ENCODE measurements around the gene GPR89A. TPM values are rescaled to one million over a fixed set of nuclear protein-coding genes. Genes with fewer than 3 reads are reported as not detected.
"Not testable (repeated sequence)": the region's sequence is repeated elsewhere in the genome, so short reads cannot be mapped to it uniquely, and the experiment has no call there.

GPR89A gene
- total and polyA plus RNA-seq, 2 donors, result 21.3 to 25.2 TPM

DNA sequence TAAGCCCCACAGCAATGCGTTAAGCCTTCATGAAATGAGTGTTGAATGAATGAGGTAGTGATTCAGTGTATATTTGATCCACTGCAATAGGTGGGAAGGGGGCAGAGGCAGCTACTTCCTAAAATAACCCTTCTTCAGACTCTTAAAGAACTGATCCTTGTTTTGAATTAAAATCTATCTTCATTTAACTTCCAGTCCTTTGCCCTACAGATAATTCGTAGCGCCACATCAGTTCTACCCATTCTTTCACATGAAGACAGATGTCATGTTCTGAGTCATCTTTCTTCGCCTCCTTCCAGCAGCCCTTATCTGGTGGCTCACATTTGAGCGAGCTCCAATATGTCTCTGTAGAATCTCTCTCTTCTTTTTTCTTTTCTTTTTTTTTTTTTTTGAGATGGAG is 948 bp upstream of the GPR89A start:
- not testable (repeated sequence) for H3K9me3 ChIP-seq (ENCODE audit: control insufficient read depth in 2 of 2, insufficient read depth in 1 of 2, low read length in 1 of 2); H3K36me3 ChIP-seq (ENCODE audit: control insufficient read depth in 2 of 2, insufficient read depth in 2 of 2, low read length in 1 of 2); H3K4me1 ChIP-seq (ENCODE audit: control insufficient read depth in 2 of 2, insufficient read depth in 2 of 2, low read length in 2 of 2); H3K4me3 ChIP-seq (ENCODE audit: low read length in 2 of 2); DNase-seq (ENCODE audit: low read depth in 6 of 9, low spot score in 9 of 9); H3K27me3 ChIP-seq (ENCODE audit: control insufficient read depth in 2 of 2, insufficient read depth in 1 of 2, low read length in 1 of 2); H3K27ac ChIP-seq (ENCODE audit: low read depth in 1 of 2, low read length in 1 of 2)
- 97% methylated on average over 4 of the region's 5 CpGs for WGBS

DNA sequence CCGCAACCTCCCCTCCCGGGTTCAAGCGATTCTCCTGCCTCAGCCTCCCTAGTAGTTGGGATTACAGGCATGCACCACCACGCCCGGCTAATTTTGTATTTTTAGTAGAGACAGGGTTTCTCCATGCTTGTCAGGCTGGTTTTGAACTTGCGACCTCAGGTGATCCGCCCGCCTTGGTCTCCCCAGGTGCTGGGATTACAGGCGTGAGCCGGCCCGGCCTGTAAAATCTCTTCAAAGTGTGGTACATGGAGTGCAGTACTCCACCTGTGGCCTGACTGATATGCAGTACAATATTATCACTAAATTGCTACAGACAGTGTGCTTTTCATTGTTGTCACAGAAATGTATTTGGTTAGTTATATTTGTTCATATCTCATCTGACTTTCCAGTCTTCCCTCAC is 499 bp upstream of the GPR89A start:
- not testable (repeated sequence) for DNase-seq (ENCODE audit: low read depth in 6 of 9, low spot score in 9 of 9); H3K27me3 ChIP-seq (ENCODE audit: control insufficient read depth in 2 of 2, insufficient read depth in 1 of 2, low read length in 1 of 2); H3K4me1 ChIP-seq (ENCODE audit: control insufficient read depth in 2 of 2, insufficient read depth in 2 of 2, low read length in 2 of 2); H3K9me3 ChIP-seq (ENCODE audit: control insufficient read depth in 2 of 2, insufficient read depth in 1 of 2, low read length in 1 of 2); H3K4me3 ChIP-seq (ENCODE audit: low read length in 2 of 2); H3K27ac ChIP-seq (ENCODE audit: low read depth in 1 of 2, low read length in 1 of 2); H3K36me3 ChIP-seq (ENCODE audit: control insufficient read depth in 2 of 2, insufficient read depth in 2 of 2, low read length in 1 of 2)
- WGBS, result 96% methylated on average over 4 of the region's 11 CpGs

GRCh38 chr1:145610744-145611143 is 3.0 kb downstream of the GPR89A start:
- 98% methylated on average over 2 of the region's 2 CpGs for WGBS
- not testable (repeated sequence) for H3K27me3 ChIP-seq (ENCODE audit: control insufficient read depth in 2 of 2, insufficient read depth in 1 of 2, low read length in 1 of 2); H3K36me3 ChIP-seq (ENCODE audit: control insufficient read depth in 2 of 2, insufficient read depth in 2 of 2, low read length in 1 of 2)

DNA sequence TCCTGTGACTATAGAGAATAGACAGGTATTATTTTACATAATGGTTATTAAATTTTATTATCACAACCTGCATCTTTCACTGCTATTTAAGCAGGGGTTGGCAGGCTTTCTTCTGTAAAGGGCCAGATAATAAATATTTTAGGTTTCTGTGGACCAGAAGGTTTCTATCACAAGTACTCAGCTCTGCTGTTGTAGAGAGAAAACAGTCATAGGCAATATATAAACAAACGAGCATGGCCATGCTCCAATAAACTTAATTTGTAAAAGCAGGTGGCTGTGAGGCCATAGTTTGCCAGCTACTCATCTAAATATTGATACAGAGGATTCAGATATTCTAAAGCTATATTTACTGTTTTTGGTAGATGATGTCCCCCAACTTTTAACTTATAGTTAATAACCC is 12.3 kb downstream of the GPR89A start:
- H3K4me1 ChIP-seq (ENCODE audit: control insufficient read depth in 2 of 2, insufficient read depth in 2 of 2, low read length in 2 of 2); H3K36me3 ChIP-seq (ENCODE audit: control insufficient read depth in 2 of 2, insufficient read depth in 2 of 2, low read length in 1 of 2); H3K4me3 ChIP-seq (ENCODE audit: low read length in 2 of 2); H3K27me3 ChIP-seq (ENCODE audit: control insufficient read depth in 2 of 2, insufficient read depth in 1 of 2, low read length in 1 of 2); H3K27ac ChIP-seq (ENCODE audit: low read depth in 1 of 2, low read length in 1 of 2); DNase-seq (ENCODE audit: low read depth in 6 of 9, low spot score in 9 of 9); H3K9me3 ChIP-seq (ENCODE audit: control insufficient read depth in 2 of 2, insufficient read depth in 1 of 2, low read length in 1 of 2): not testable (repeated sequence)
- WGBS, result 93% methylated on average over 1 of the region's 1 CpG

More at GRCh38 chr1:145610744-145611143, 3.0 kb downstream of the GPR89A start:
- not testable (repeated sequence) for H3K4me1 ChIP-seq (ENCODE audit: control insufficient read depth in 2 of 2, insufficient read depth in 2 of 2, low read length in 2 of 2); H3K4me3 ChIP-seq (ENCODE audit: low read length in 2 of 2); H3K27ac ChIP-seq (ENCODE audit: low read depth in 1 of 2, low read length in 1 of 2); H3K9me3 ChIP-seq (ENCODE audit: control insufficient read depth in 2 of 2, insufficient read depth in 1 of 2, low read length in 1 of 2); DNase-seq (ENCODE audit: low read depth in 6 of 9, low spot score in 9 of 9)

GRCh38 chr1:145622177-145622576 is 14.4 kb downstream of the GPR89A start:
- not testable (repeated sequence) for H3K9me3 ChIP-seq (ENCODE audit: control insufficient read depth in 2 of 2, insufficient read depth in 1 of 2, low read length in 1 of 2); H3K27ac ChIP-seq (ENCODE audit: low read depth in 1 of 2, low read length in 1 of 2); H3K4me1 ChIP-seq (ENCODE audit: control insufficient read depth in 2 of 2, insufficient read depth in 2 of 2, low read length in 2 of 2); H3K4me3 ChIP-seq (ENCODE audit: low read length in 2 of 2); DNase-seq (ENCODE audit: low read depth in 6 of 9, low spot score in 9 of 9); H3K36me3 ChIP-seq (ENCODE audit: control insufficient read depth in 2 of 2, insufficient read depth in 2 of 2, low read length in 1 of 2); H3K27me3 ChIP-seq (ENCODE audit: control insufficient read depth in 2 of 2, insufficient read depth in 1 of 2, low read length in 1 of 2)
- WGBS, result no CpG with 5 or more reads among the region's 1 CpG

DNA sequence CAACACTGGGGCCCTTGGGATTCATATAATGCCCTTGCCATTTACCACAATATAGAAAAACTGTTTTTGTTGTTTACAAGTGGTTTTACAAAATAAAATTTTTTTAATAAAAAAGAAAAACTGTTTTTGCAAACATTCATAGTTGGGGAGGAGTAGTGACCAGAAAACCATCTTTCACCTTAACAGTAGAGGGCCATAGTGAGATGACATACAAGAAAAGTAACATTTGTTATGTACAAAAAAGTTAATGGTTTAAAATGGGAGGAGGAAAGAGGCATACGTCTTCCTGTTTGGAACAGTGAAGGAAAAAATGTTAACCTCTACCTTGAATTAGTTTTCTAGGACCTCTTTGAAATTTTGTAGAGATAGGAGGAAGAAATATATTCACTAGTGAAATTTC is 28.4 kb downstream of the GPR89A start:
- not testable (repeated sequence) for H3K27ac ChIP-seq (ENCODE audit: low read depth in 1 of 2, low read length in 1 of 2); H3K27me3 ChIP-seq (ENCODE audit: control insufficient read depth in 2 of 2, insufficient read depth in 1 of 2, low read length in 1 of 2); H3K4me3 ChIP-seq (ENCODE audit: low read length in 2 of 2); H3K36me3 ChIP-seq (ENCODE audit: control insufficient read depth in 2 of 2, insufficient read depth in 2 of 2, low read length in 1 of 2); DNase-seq (ENCODE audit: low read depth in 6 of 9, low spot score in 9 of 9); H3K4me1 ChIP-seq (ENCODE audit: control insufficient read depth in 2 of 2, insufficient read depth in 2 of 2, low read length in 2 of 2); H3K9me3 ChIP-seq (ENCODE audit: control insufficient read depth in 2 of 2, insufficient read depth in 1 of 2, low read length in 1 of 2)
- WGBS, result 81% methylated on average over 1 of the region's 1 CpG

- H3K27ac ChIP-seq (ENCODE audit: low read depth in 1 of 2, low read length in 1 of 2); DNase-seq (ENCODE audit: low read depth in 6 of 9, low spot score in 9 of 9); H3K9me3 ChIP-seq (ENCODE audit: control insufficient read depth in 2 of 2, insufficient read depth in 1 of 2, low read length in 1 of 2); H3K36me3 ChIP-seq (ENCODE audit: control insufficient read depth in 2 of 2, insufficient read depth in 2 of 2, low read length in 1 of 2); H3K4me1 ChIP-seq (ENCODE audit: control insufficient read depth in 2 of 2, insufficient read depth in 2 of 2, low read length in 2 of 2); H3K27me3 ChIP-seq (ENCODE audit: control insufficient read depth in 2 of 2, insufficient read depth in 1 of 2, low read length in 1 of 2); H3K4me3 ChIP-seq (ENCODE audit: low read length in 2 of 2): not testable (repeated sequence)
- 100% methylated on average over 1 of the region's 2 CpGs for WGBS
Measured at GRCh38 chr1:145641886-145642285, 34.1 kb downstream of the GPR89A start.

DNA sequence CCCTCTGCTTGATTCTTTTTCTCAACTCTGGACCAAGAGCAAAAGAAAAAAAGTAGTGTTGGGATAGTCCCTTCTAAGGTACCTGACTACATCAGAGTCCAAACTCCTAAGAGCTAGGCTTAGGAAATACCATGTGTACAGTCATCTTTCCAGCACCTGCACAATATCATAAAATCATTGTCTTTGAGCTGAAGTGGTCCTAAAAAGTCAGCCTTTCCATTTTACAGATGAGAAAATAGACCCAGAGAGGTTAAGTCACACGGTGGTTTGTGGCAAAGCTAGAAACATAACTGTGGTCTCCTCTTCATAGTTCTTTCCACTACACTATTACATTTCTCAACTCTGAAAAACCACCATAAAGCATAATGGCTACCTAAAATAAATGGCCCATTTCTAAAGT is 36.2 kb downstream of the GPR89A start:
- not testable (repeated sequence) for DNase-seq (ENCODE audit: low read depth in 6 of 9, low spot score in 9 of 9); H3K36me3 ChIP-seq (ENCODE audit: control insufficient read depth in 2 of 2, insufficient read depth in 2 of 2, low read length in 1 of 2); H3K9me3 ChIP-seq (ENCODE audit: control insufficient read depth in 2 of 2, insufficient read depth in 1 of 2, low read length in 1 of 2); H3K4me3 ChIP-seq (ENCODE audit: low read length in 2 of 2); H3K27ac ChIP-seq (ENCODE audit: low read depth in 1 of 2, low read length in 1 of 2); H3K4me1 ChIP-seq (ENCODE audit: control insufficient read depth in 2 of 2, insufficient read depth in 2 of 2, low read length in 2 of 2); H3K27me3 ChIP-seq (ENCODE audit: control insufficient read depth in 2 of 2, insufficient read depth in 1 of 2, low read length in 1 of 2)
- WGBS, result no CpG with 5 or more reads among the region's 1 CpG

- DNase-seq (ENCODE audit: low read depth in 6 of 9, low spot score in 9 of 9); H3K4me3 ChIP-seq (ENCODE audit: low read length in 2 of 2): not testable (repeated sequence)
Measured at GRCh38 chr1:145656245-145656943, 48.6 kb downstream of the GPR89A start.

GRCh38 chr1:145662502-145662901 is 54.7 kb downstream of the GPR89A start:
- H3K4me1 ChIP-seq (ENCODE audit: control insufficient read depth in 2 of 2, insufficient read depth in 2 of 2, low read length in 2 of 2); H3K4me3 ChIP-seq (ENCODE audit: low read length in 2 of 2); H3K9me3 ChIP-seq (ENCODE audit: control insufficient read depth in 2 of 2, insufficient read depth in 1 of 2, low read length in 1 of 2); H3K27ac ChIP-seq (ENCODE audit: low read depth in 1 of 2, low read length in 1 of 2); H3K27me3 ChIP-seq (ENCODE audit: control insufficient read depth in 2 of 2, insufficient read depth in 1 of 2, low read length in 1 of 2); DNase-seq (ENCODE audit: low read depth in 6 of 9, low spot score in 9 of 9); H3K36me3 ChIP-seq (ENCODE audit: control insufficient read depth in 2 of 2, insufficient read depth in 2 of 2, low read length in 1 of 2): not testable (repeated sequence)
- 85% methylated on average over 2 of the region's 2 CpGs for WGBS

More at GRCh38 chr1:145656245-145656943, 48.6 kb downstream of the GPR89A start:
- WGBS, result 97% methylated on average over 5 of the region's 7 CpGs
- H3K9me3 ChIP-seq (ENCODE audit: control insufficient read depth in 2 of 2, insufficient read depth in 1 of 2, low read length in 1 of 2); H3K4me1 ChIP-seq (ENCODE audit: control insufficient read depth in 2 of 2, insufficient read depth in 2 of 2, low read length in 2 of 2); H3K27me3 ChIP-seq (ENCODE audit: control insufficient read depth in 2 of 2, insufficient read depth in 1 of 2, low read length in 1 of 2); H3K27ac ChIP-seq (ENCODE audit: low read depth in 1 of 2, low read length in 1 of 2); H3K36me3 ChIP-seq (ENCODE audit: control insufficient read depth in 2 of 2, insufficient read depth in 2 of 2, low read length in 1 of 2): not testable (repeated sequence)
